GM12878 (cell line): ENCODE measurements around the gene SLC4A8. TPM values are rescaled to one million over a fixed set of nuclear protein-coding genes. Genes with fewer than 3 reads are reported as not detected.

ENCODE experiments used
- ATAC-seq: fragments of 200-7000 bp; cut with Tn5 transposase; 3 replicates; pipeline ENCODE4 v1.9.1; 2020; ENCODE audit warnings: mild to moderate bottlenecking, moderate library complexity
- BruUV-seq: library from RNA; stranded (reverse); fragments of 400-500 nt; replicated peaks from 2 replicates; lab custom pipeline; 2021; lab: Mats Ljungman, UMichigan
- CTCF ChIA-PET: fragments of 300-600 bp; sonication (Branson Sonifier 250); formaldehyde crosslinking; extraction: SDS; loops from one replicate; lab custom pipeline; 2021; ENCODE audit warnings: inconsistent platforms; lab: Yijun Ruan, JAX
- POLR2A ChIA-PET: fragments of 350-600 bp; formaldehyde crosslinking; extraction: SDS; loops from one replicate; lab custom pipeline; 2021; ENCODE audit warnings: inconsistent platforms; lab: Charles Lee
- RAD21 ChIA-PET: fragments of 300-600 bp; sonication (Branson Sonifier 250); formaldehyde crosslinking; loops from one replicate; lab custom pipeline; 2023; ENCODE audit warnings: antibody characterized with exemption; ENCODE audit not compliant: unreplicated experiment; lab: Charles Lee
- SMC1A ChIA-PET: fragments of 300-600 bp; sonication (Branson Sonifier 250); formaldehyde crosslinking; loops from one replicate; lab custom pipeline; 2023; ENCODE audit not compliant: unreplicated experiment, uncharacterized antibody; lab: Charles Lee
- DNase-seq: peaks from one replicate; pipeline ENCODE4 v3.0.0-alpha.2; 2011; ENCODE audit warnings: low read depth, low spot score
- FAIRE-seq: peaks from 3 replicates; lab custom pipeline; 2011; peaks lifted over from hg19 to GRCh38; lab: Jason Lieb, UNC
- H2AFZ ChIP-seq: 2 replicates; pipeline ENCODE4 v1.6.0; 2011; ENCODE audit warnings: low read depth, low read length, control low read depth; ENCODE audit not compliant: control insufficient read depth
- H3K27ac ChIP-seq: 2 replicates; pipeline ENCODE4 v1.5.1; 2011; ENCODE audit warnings: control low read depth; ENCODE audit not compliant: control insufficient read depth, insufficient read depth
- H3K27me3 ChIP-seq, 2 experiments: replicated peaks in 1 of 2; 2 replicates each; pipeline versions ENCODE4 v1.6.0 to v1.6.1; 2011; ENCODE audit warnings: low read length in 1 of 2; ENCODE audit not compliant: control insufficient read depth in 2 of 2, insufficient read depth in 2 of 2
- H3K36me3 ChIP-seq, 2 experiments: 2 replicates each; pipeline ENCODE4 v1.5.1; 2011; ENCODE audit warnings: low read length in 1 of 2; ENCODE audit not compliant: control insufficient read depth in 2 of 2, insufficient read depth in 2 of 2
- H3K4me1 ChIP-seq: 2 replicates; pipeline ENCODE4 v1.6.1; 2011; ENCODE audit warnings: mild to moderate bottlenecking, low read length, moderate library complexity, mixed read lengths; ENCODE audit not compliant: control insufficient read depth, insufficient read depth
- H3K4me2 ChIP-seq: 2 replicates; pipeline ENCODE4 v1.6.0; 2011; ENCODE audit warnings: control low read depth; ENCODE audit not compliant: control insufficient read depth, insufficient read depth
- H3K4me3 ChIP-seq: fragments of 200-600 bp; sonication (generic); 2 replicates; pipeline ENCODE4 v1.5.1; 2016
- H3K79me2 ChIP-seq: 2 replicates; pipeline ENCODE4 v1.6.0; 2011; ENCODE audit warnings: low read length; ENCODE audit not compliant: control insufficient read depth, insufficient read depth
- H3K9ac ChIP-seq: 2 replicates; pipeline ENCODE4 v1.8.0; 2011; ENCODE audit warnings: low read length, control low read depth, mixed read lengths; ENCODE audit not compliant: control insufficient read depth, insufficient read depth
- H3K9me3 ChIP-seq: replicated peaks from 3 replicates; pipeline ENCODE4 v1.5.1; 2011; ENCODE audit warnings: mild to moderate bottlenecking, low read length; ENCODE audit not compliant: control insufficient read depth, insufficient read depth
- H4K20me1 ChIP-seq: 2 replicates; pipeline ENCODE4 v1.6.0; 2011; ENCODE audit not compliant: control insufficient read depth, insufficient read depth
- IKZF2 ChIP-seq, 2 experiments: fragments of 450-650 bp; IDR thresholded peaks; 2 replicates each; pipeline ENCODE4 v1.6.1; 2017; ENCODE audit warnings: mild to moderate bottlenecking in 2 of 2, moderate library complexity in 2 of 2
- IRF5 ChIP-seq: fragments of 450-650 bp; IDR thresholded peaks from 2 replicates; pipeline ENCODE4 v1.6.1; 2017; ENCODE audit warnings: borderline replicate concordance
- NKRF ChIP-seq: fragments of 450-650 bp; conservative IDR thresholded peaks from 2 replicates; pipeline ENCODE4 v1.6.1; 2017; ENCODE audit warnings: mild to moderate bottlenecking, moderate library complexity
- NR2C2 ChIP-seq: IDR thresholded peaks from 2 replicates; pipeline ENCODE4 v1.6.1; 2011; ENCODE audit warnings: borderline replicate concordance, low read depth; ENCODE audit not compliant: control insufficient read depth, insufficient read length
- RBBP5 ChIP-seq: fragments of 200-600 bp; sonication (generic); conservative IDR thresholded peaks from 2 replicates; pipeline ENCODE4 v1.6.1; 2016
- SIX5 ChIP-seq: IDR thresholded peaks from 2 replicates; pipeline ENCODE4 v1.6.1; 2011; ENCODE audit warnings: mild to moderate bottlenecking, low read depth, low read length, moderate library complexity; ENCODE audit not compliant: severe bottlenecking
- SMAD1 ChIP-seq: fragments of 450-650 bp; IDR thresholded peaks from 2 replicates; pipeline ENCODE4 v1.6.1; 2018; ENCODE audit warnings: mild to moderate bottlenecking, low read depth; ENCODE audit not compliant: partially characterized antibody
- SREBF1 ChIP-seq: IDR thresholded peaks from 2 replicates; pipeline ENCODE4 v1.6.1; 2012; ENCODE audit warnings: mild to moderate bottlenecking, low read length
- ZNF384 ChIP-seq: IDR thresholded peaks from 2 replicates; pipeline ENCODE4 v1.6.1; 2012; ENCODE audit warnings: low read depth, mild to moderate bottlenecking, low read length, improper control_type of control experiment, borderline replicate concordance
- WGBS: methylation state at CpG from one replicate; pipeline ENCODE4 v1.1.6; 2016; ENCODE audit warnings: low lambda C conversion rate; ENCODE audit not compliant: insufficient replicate concordance, insufficient coverage; ENCODE audit errors: missing lambda C conversion rate; 5-methylcytosine and 5-hydroxymethylcytosine counted together
- in situ Hi-C: fragments of 300-500 bp; cut with MboI; formaldehyde crosslinking; loops from 9 replicates; pipeline ENCODE4 v1.14.3; 2018; ENCODE audit warnings: mixed read lengths
- intact Hi-C: fragments of 100-400 bp; cut with micrococcal nuclease; formaldehyde crosslinking; loops from one replicate; pipeline ENCODE4 v1.14.2; 2022; ENCODE audit not compliant: unreplicated experiment
- polyA plus RNA-seq, 11 experiments: library from polyadenylated mRNA; depleted of rRNA in 4 of 11; unstranded in 6 of 11; stranded (reverse) in 5 of 11; fragments of >200 nt; fragmentation: Nextera tagmentation in 4 of 11; fragmentation: Illumina TruSeq in 1 of 11; extraction: Ambion mirVana in 4 of 11; extraction: Trizol in 1 of 11; gene quantifications; 1 replicate in 1 of 11; 2 replicates in 10 of 11; pipeline versions ENCODE4 v1.2.1 to v1.2.3, GENCODE V29; 2011 to 2016; ENCODE audit warnings: inconsistent platforms in 2 of 11, missing spikeins in 2 of 11, low read depth in 1 of 11
- total RNA-seq, 4 experiments: library from RNA; depleted of rRNA in 3 of 4; stranded (reverse); fragments of >200 nt in 3 of 4; fragmentation: Illumina TruSeq in 1 of 4; extraction: Trizol in 1 of 4; gene quantifications; 2 replicates each; pipeline versions ENCODE4 v1.2.1 to v1.2.3, GENCODE V29; 2013 to 2021
- TF ChIP-seq, protein P1 (sequence below): IDR thresholded peaks from 2 replicates; pipeline ENCODE4 v1.6.1; 2012; ENCODE audit warnings: mild to moderate bottlenecking, low read depth, low read length
- TF ChIP-seq, protein P2 (sequence below): IDR thresholded peaks from 2 replicates; pipeline ENCODE4 v1.6.1; 2011; ENCODE audit warnings: borderline replicate concordance, low read depth, mild to moderate bottlenecking, moderate library complexity, mixed read lengths, low read length; ENCODE audit not compliant: insufficient read depth; ENCODE audit errors: extremely low read length
- TF ChIP-seq, protein P3 (sequence below): fragments of 450-650 bp; IDR thresholded peaks from 2 replicates; pipeline ENCODE4 v1.6.1; 2017; ENCODE audit warnings: mild to moderate bottlenecking, moderate library complexity

The SLC4A8 gene
- total and polyA plus RNA-seq, 10 of the 15 experiments (the other 5 are each of a cell fraction or from before 2014, with no cell fraction given) = 1.4 to 7.7 (median 3.7) TPM

DNA sequence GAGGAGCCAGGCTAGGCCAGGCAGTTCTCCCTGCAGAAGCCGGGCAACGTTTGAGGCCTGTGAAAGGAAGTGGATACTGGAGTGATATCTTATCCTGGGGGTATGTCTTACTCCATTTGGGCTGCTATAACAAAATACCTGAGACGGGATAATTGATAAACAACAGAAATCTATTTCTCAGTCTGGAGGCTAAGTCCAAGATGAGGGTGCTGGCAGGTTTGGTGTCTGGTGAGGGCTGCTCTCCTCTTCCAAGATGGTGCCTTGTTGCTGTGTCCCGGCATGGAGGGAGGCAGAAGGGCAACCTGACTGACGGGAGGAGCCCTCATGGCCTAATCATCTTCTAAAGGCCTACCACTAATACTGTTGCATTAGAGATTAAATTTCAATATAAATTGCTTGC is 17.8 kb upstream of the SLC4A8 start:
- ChIA-PET RAD21 (no interaction called here), SMC1A (no interaction called here), POLR2A (no interaction called here), CTCF (no interaction called here)
- no peak for DNase-seq
- Histone ChIP-seq H3K36me3 (no peaks in the 10 kb centered on the region), H3K9ac (no peak overlapping the region), H2AFZ (no peak overlapping the region), H3K4me1 (peaks cover 4% of the 10 kb centered on the region; the same call in 1 of the 2 replicates), H3K9me3 (no peaks in the 10 kb centered on the region), H3K27ac (no peak overlapping the region), H3K4me2 (no peak overlapping the region), H3K27me3 (no peaks in the 10 kb centered on the region), H3K4me3 (no peak overlapping the region), H4K20me1 (no peaks in the 10 kb centered on the region), H3K79me2 (no peaks in the 10 kb centered on the region)
- 72% methylated on average over 5 of the region's 5 CpGs for WGBS
- intact Hi-C loops (no loop called here), in situ Hi-C loops (no loop called here)
- ATAC-seq = no peak
- no TSS peak for BruUV-seq
- FAIRE-seq = no peak
- TF ChIP-seq IKZF2 (IDR thresholded peaks at IDR 0.05) (no peak), ZNF384 (no peak), SREBF1 (no peak), IRF5 (no peak), SIX5 (no peak), SMAD1 (no peak), NKRF (no peak), RBBP5 (no peak), NR2C2 (no peak)
- TF ChIP-seq, protein P1, sequence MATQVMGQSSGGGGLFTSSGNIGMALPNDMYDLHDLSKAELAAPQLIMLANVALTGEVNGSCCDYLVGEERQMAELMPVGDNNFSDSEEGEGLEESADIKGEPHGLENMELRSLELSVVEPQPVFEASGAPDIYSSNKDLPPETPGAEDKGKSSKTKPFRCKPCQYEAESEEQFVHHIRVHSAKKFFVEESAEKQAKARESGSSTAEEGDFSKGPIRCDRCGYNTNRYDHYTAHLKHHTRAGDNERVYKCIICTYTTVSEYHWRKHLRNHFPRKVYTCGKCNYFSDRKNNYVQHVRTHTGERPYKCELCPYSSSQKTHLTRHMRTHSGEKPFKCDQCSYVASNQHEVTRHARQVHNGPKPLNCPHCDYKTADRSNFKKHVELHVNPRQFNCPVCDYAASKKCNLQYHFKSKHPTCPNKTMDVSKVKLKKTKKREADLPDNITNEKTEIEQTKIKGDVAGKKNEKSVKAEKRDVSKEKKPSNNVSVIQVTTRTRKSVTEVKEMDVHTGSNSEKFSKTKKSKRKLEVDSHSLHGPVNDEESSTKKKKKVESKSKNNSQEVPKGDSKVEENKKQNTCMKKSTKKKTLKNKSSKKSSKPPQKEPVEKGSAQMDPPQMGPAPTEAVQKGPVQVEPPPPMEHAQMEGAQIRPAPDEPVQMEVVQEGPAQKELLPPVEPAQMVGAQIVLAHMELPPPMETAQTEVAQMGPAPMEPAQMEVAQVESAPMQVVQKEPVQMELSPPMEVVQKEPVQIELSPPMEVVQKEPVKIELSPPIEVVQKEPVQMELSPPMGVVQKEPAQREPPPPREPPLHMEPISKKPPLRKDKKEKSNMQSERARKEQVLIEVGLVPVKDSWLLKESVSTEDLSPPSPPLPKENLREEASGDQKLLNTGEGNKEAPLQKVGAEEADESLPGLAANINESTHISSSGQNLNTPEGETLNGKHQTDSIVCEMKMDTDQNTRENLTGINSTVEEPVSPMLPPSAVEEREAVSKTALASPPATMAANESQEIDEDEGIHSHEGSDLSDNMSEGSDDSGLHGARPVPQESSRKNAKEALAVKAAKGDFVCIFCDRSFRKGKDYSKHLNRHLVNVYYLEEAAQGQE = no peak
- TF ChIP-seq, protein P2, sequence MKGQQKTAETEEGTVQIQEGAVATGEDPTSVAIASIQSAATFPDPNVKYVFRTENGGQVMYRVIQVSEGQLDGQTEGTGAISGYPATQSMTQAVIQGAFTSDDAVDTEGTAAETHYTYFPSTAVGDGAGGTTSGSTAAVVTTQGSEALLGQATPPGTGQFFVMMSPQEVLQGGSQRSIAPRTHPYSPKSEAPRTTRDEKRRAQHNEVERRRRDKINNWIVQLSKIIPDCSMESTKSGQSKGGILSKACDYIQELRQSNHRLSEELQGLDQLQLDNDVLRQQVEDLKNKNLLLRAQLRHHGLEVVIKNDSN = no peak
- TF ChIP-seq, protein P3, sequence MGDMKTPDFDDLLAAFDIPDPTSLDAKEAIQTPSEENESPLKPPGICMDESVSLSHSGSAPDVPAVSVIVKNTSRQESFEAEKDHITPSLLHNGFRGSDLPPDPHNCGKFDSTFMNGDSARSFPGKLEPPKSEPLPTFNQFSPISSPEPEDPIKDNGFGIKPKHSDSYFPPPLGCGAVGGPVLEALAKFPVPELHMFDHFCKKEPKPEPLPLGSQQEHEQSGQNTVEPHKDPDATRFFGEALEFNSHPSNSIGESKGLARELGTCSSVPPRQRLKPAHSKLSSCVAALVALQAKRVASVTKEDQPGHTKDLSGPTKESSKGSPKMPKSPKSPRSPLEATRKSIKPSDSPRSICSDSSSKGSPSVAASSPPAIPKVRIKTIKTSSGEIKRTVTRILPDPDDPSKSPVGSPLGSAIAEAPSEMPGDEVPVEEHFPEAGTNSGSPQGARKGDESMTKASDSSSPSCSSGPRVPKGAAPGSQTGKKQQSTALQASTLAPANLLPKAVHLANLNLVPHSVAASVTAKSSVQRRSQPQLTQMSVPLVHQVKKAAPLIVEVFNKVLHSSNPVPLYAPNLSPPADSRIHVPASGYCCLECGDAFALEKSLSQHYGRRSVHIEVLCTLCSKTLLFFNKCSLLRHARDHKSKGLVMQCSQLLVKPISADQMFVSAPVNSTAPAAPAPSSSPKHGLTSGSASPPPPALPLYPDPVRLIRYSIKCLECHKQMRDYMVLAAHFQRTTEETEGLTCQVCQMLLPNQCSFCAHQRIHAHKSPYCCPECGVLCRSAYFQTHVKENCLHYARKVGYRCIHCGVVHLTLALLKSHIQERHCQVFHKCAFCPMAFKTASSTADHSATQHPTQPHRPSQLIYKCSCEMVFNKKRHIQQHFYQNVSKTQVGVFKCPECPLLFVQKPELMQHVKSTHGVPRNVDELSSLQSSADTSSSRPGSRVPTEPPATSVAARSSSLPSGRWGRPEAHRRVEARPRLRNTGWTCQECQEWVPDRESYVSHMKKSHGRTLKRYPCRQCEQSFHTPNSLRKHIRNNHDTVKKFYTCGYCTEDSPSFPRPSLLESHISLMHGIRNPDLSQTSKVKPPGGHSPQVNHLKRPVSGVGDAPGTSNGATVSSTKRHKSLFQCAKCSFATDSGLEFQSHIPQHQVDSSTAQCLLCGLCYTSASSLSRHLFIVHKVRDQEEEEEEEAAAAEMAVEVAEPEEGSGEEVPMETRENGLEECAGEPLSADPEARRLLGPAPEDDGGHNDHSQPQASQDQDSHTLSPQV = no peak
